Mesangial cell (primary cell): ENCODE results near the gene APOA5. TPM values are rescaled to one million over a fixed set of nuclear protein-coding genes. Genes with fewer than 3 reads are reported as not detected.

Experiments
- total RNA-seq: library from RNA; depleted of rRNA; stranded (reverse); fragments of >200 nt; gene quantifications from 2 replicates; pipeline ENCODE4 v1.2.3, GENCODE V29; 2015

APOA5 gene, protein sequence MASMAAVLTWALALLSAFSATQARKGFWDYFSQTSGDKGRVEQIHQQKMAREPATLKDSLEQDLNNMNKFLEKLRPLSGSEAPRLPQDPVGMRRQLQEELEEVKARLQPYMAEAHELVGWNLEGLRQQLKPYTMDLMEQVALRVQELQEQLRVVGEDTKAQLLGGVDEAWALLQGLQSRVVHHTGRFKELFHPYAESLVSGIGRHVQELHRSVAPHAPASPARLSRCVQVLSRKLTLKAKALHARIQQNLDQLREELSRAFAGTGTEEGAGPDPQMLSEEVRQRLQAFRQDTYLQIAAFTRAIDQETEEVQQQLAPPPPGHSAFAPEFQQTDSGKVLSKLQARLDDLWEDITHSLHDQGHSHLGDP
- total RNA-seq: not detected in 2 replicates

DNA sequence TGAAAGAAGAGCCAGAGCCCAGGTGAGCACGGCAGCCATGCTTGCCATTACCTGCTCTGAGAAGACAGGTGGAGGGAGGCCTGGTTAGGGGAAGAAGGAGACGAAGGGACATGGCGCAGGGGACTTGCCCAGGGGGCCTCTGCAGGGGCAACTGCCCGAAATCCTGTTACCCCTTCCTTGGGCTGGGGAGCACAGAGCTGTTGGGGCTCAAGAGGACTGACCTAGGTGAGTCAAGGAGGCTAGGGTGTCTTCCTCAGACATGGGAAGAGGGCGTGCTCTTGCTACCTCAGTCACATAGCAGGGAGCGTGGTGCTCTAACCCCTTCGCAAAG is at the start of gene APOA5:
Gene APOA5 (minus strand): TSS at position 67 of the 331 bp plus-strand sequence. CDS start 19 bp downstream, at position 48.

DNA sequence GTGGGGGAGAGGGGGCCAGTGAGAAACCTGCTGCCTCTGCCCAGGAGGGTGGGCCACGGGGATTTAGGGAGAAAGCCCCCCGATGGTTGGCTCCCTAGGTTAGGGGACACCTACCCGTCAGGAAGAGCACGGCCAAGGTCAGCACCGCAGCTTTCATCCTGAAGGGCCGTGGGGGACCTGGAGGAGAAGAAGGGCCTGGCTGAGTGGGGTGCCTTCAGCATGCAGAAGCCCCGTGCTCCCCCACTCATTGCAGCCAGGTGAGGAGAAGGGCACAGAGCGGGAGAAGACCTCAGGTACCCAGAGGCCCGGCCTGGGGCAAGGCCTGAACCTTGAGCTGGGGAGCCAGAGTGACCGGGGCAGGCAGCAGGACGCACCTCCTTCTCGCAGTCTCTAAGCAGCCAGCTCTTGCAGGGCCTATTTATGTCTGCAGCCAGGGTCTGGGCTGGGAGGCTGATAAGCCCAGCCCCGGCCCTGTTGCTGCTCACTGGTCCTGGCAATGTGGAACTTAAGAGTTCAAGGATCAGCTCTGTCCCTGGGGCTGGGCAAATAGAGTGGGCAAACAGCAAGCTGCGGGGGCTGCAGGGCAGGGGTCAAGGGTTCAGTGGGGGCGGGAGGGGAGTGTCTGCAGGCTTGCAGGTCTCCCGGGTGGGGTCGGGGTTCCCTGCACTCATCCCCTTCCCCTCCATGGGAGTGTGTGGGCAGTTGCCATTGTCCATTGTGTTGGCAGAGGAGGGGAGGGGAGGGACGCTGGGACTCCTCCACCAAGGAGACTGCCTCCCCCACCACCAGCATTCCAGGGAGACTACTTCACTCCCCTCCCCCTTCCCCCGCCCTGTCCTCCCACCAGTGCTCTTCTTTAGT is 45.8 kb upstream of the APOA5 start, which contains the start of gene APOA1:
Gene APOA1 (minus strand): TSS at position 392 of the 861 bp plus-strand sequence. CDS start 235 bp downstream, at position 157.

DNA sequence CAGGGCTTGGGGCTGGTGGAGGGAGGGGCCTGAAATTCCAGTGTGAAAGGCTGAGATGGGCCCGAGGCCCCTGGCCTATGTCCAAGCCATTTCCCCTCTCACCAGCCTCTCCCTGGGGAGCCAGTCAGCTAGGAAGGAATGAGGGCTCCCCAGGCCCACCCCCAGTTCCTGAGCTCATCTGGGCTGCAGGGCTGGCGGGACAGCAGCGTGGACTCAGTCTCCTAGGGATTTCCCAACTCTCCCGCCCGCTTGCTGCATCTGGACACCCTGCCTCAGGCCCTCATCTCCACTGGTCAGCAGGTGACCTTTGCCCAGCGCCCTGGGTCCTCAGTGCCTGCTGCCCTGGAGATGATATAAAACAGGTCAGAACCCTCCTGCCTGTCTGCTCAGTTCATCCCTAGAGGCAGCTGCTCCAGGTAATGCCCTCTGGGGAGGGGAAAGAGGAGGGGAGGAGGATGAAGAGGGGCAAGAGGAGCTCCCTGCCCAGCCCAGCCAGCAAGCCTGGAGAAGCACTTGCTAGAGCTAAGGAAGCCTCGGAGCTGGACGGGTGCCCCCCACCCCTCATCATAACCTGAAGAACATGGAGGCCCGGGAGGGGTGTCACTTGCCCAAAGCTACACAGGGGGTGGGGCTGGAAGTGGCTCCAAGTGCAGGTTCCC is 38.0 kb upstream of the APOA5 start, which contains the start of gene APOC3:
Gene APOC3 (plus strand): TSS at position 383 of the 659 bp plus-strand sequence. CDS start 676 bp downstream, outside the sequence.

DNA sequence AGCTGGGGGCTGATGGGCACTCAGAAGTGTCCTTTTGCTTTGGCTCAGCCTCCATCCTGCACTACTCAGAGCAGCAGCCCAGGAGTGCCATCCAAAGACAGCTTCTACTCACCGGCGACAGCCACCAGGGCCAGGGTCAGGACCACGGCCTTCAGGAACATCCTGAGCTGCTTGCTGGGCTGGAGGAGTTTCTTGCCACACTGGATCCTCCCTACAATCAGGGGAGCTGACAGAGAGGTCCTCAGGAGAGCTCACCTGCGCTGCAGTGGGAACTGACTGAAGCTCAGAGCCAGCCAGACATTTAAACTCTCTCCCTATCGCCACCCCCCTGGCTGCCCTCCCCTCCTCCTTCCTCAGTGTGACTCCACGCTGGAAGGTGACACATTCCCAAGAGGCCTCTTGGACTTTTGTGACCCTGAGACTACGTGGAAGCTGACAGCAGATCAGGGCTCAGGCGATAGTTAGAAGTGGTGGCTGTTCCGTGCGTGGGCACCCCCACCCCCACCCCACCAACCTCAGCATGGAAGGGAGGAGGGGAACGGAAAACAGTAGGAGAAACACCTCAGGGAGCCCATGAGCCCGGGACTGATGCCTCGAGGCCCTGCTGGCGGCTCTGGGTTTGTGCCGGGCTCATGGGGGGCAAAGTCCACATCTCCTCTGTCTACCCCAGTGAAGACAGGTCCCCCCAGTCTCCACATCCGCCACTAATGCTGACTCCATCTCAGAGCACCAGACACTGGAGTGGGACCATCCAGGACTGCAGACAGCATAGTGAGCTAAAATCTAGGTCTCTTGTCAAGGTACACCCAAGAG is 31.6 kb upstream of the APOA5 start, which contains the start of gene APOA4:
Gene APOA4 (minus strand): TSS at position 274 of the 813 bp plus-strand sequence. CDS start 113 bp downstream, at position 161.

DNA sequence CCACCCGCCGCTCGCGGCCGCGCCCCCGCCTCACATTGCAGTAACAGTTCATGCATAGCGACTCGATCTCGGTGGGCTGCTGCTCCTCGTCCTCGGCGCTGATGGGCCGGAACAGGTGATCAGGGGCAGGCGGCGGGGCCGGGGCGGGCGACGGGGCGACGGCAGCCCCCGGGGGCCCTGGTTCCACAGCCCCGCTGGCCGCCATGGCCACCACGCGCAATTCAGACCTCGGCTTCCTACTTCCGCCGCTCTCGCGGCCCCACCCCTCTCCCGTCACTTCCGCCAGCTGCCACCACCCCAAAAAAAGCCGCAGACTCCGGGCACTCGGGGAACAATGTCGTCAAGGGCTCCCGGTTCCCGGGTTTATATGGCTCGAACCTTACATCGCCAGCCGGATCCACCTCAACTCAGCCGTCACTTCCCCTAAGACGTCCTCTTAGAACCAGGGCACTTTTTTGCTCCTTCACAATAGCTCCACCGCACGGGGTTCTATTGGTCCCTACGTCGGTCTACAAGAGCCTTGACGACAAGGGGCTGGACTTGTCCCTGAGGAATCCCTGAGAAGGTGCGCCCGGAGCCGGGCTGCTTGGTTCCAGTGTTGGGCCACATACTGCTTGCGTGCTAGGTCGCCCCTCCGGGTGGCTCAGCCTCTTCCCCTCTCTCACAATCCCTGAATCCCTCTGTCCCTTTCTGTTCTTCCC is 3.7 kb downstream of the APOA5 start, which contains the start of gene ZPR1:
Gene ZPR1 (minus strand): TSS at position 238 of the 701 bp plus-strand sequence. CDS start 33 bp downstream, at position 205.

DNA sequence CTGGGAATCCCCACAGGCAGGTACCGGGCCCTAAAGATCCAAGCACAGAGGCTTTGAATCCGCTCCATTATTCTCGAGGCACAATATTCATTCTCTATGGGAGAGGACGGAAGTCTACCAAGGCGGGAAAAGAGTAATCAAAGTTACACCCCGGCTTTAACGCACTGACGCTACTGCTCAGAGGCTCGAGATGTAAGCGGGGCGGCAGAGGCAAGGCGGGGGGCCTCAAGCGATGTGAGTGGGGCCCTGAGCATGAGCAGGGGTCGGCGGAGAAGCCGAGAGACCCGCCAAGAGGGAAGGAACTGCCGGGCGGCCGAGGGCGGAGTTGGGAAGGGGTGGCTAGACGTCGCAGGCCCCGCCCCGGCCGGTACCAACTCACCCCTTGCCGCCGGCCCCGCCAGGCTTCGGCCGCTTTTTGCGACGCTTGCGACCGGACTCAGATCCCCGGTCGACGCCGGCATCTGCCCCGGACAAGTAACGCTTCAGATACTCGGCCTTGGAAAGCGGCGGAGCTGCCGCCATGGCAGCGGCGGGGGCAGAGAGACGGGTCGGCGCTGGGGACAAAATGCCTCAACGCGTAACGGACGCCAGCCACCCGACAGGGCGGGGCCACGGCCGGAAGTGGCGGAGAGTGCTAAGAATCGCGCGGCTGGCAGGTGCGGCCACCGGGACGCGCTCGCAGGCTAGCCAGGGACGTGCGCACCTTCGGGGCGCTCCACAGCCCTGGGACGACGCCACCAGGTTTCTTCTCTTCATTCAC is 19.1 kb downstream of the APOA5 start, which contains the start of gene BUD13:
Gene BUD13 (minus strand): TSS at position 545 of the 760 bp plus-strand sequence. CDS start 23 bp downstream, at position 522.

Other genes starting within 250 kb of the APOA5 start
- 7.1 and 13.2 TPM in 2 replicates for gene BUD13, start 18.9 kb downstream of the APOA5 start, total RNA-seq
- 20.0 and 27.4 TPM in 2 replicates for gene ZPR1, start 3.9 kb downstream of the APOA5 start, total RNA-seq
- gene APOA4, start 31.4 kb upstream of the APOA5 start, total RNA-seq: not detected in 2 replicates
- not detected in 2 replicates for gene APOC3, start 38.0 kb upstream of the APOA5 start, total RNA-seq
- gene APOA1, start 45.7 kb upstream of the APOA5 start, total RNA-seq: 0.25 TPM in 1 of 2 replicates, not detected in the other